ENCODE measurements around the gene RAB40A.
"Not testable (repeated sequence)": the region's sequence is repeated elsewhere in the genome, so short reads cannot be mapped to it uniquely, and the experiment has no call there.

The RAB40A gene

GRCh38 chrX:103520386-103520785 lies 1.1 kb upstream of the RAB40A start:
- DNase-seq: no peak

- no peak for DNase-seq
Measured at GRCh38 chrX:103518571-103518970, 718 bp downstream of the RAB40A start.

- DNase-seq: no peak
Measured at GRCh38 chrX:103517246-103517645, 2.0 kb downstream of the RAB40A start.

GRCh38 chrX:103513476-103514108 lies 5.7 kb downstream of the RAB40A start:
- DNase-seq: no peak

GRCh38 chrX:103513067-103513466 lies 6.2 kb downstream of the RAB40A start:
- no peak for DNase-seq

GRCh38 chrX:103510031-103510430 lies 9.3 kb downstream of the RAB40A start:
- DNase-seq: no peak

GRCh38 chrX:103503853-103504207 lies 15.5 kb downstream of the RAB40A start:
- DNase-seq: peak; percentile 3

GRCh38 chrX:103503163-103503852 lies 16.0 kb downstream of the RAB40A start:
- no peak for DNase-seq

GRCh38 chrX:103498786-103499185 lies 20.5 kb downstream of the RAB40A start:
- no peak for DNase-seq

- DNase-seq: no peak
Measured at GRCh38 chrX:103495786-103496185, 23.5 kb downstream of the RAB40A start.

- not testable (repeated sequence) for DNase-seq
Measured at GRCh38 chrX:103493578-103493977, 25.7 kb downstream of the RAB40A start.

- DNase-seq: peak; percentile 78
Measured at GRCh38 chrX:103489733-103490132, 29.6 kb downstream of the RAB40A start.

- no peak for DNase-seq
Measured at GRCh38 chrX:103488794-103489193, 30.5 kb downstream of the RAB40A start.

GRCh38 chrX:103488332-103488731 lies 31.0 kb downstream of the RAB40A start:
- peak; percentile 8 for DNase-seq

GRCh38 chrX:103483720-103484119 lies 35.6 kb downstream of the RAB40A start:
- no peak for DNase-seq

- no peak for DNase-seq
Measured at GRCh38 chrX:103480526-103480925, 38.8 kb downstream of the RAB40A start.

GRCh38 chrX:103477496-103477895 lies 41.8 kb downstream of the RAB40A start:
- DNase-seq: no peak

GRCh38 chrX:103475381-103475780 lies 43.9 kb downstream of the RAB40A start:
- no peak for DNase-seq

GRCh38 chrX:103469977-103470376 lies 49.3 kb downstream of the RAB40A start:
- not testable (repeated sequence) for DNase-seq

- no peak for DNase-seq
Measured at GRCh38 chrX:103467887-103468286, 51.4 kb downstream of the RAB40A start.

GRCh38 chrX:103467156-103467555 lies 52.1 kb downstream of the RAB40A start:
- DNase-seq: no peak

- DNase-seq: peak; percentile 94
Measured at GRCh38 chrX:103464774-103465117, 54.5 kb downstream of the RAB40A start.

GRCh38 chrX:103464072-103464773 lies 55.1 kb downstream of the RAB40A start:
- DNase-seq: peak; percentile 44

GRCh38 chrX:103461156-103461555 lies 58.1 kb downstream of the RAB40A start:
- DNase-seq: no peak
